ENCODE measurements around the gene POLR2I.

DNA sequence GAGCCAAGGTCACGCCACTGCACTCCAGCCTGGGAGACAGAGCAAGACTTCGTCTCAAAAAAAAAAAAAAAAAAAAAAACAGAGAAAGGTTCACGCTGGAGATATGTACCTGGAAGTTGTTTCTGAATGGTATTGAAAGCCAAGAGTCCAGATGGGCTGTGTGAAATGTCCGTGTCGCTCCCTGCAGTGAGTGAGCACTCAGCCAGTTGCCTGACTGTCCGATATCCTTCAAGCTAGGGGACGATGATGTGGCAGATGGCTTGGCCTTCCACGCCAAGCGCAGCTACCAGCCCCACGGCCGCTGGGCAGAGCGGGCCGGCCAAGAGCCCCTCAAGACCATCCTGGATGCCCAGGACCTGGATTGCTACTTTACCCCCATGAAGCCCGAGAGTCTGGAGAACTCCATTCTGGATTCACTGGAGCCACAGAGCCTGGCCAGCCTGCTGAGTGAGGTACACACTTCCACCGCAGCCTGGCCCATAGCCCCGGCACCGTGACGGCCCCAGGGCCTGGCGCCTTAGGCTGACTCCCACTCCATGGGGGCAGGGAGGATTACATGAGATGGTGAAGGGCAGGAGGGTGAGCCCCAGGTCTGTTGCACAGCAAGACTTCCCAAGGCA lies 15.4 kb downstream of the POLR2I start:
- TF ChIP-seq, protein P1, sequence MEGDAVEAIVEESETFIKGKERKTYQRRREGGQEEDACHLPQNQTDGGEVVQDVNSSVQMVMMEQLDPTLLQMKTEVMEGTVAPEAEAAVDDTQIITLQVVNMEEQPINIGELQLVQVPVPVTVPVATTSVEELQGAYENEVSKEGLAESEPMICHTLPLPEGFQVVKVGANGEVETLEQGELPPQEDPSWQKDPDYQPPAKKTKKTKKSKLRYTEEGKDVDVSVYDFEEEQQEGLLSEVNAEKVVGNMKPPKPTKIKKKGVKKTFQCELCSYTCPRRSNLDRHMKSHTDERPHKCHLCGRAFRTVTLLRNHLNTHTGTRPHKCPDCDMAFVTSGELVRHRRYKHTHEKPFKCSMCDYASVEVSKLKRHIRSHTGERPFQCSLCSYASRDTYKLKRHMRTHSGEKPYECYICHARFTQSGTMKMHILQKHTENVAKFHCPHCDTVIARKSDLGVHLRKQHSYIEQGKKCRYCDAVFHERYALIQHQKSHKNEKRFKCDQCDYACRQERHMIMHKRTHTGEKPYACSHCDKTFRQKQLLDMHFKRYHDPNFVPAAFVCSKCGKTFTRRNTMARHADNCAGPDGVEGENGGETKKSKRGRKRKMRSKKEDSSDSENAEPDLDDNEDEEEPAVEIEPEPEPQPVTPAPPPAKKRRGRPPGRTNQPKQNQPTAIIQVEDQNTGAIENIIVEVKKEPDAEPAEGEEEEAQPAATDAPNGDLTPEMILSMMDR (IDR thresholded peaks at IDR 0.05): no peak
- TF ChIP-seq POLR2A (IDR thresholded peaks at IDR 0.05; ENCODE audit: low read depth) (no peak), POLR2AphosphoS5 (IDR thresholded peaks at IDR 0.05) (no peak), EP300 (IDR thresholded peaks at IDR 0.05) (no peak)
